ENCODE data around the gene WDR53.
"Not testable (repeated sequence)": the region's sequence is repeated elsewhere in the genome, so short reads cannot be mapped to it uniquely, and the experiment has no call there.

WDR53 gene

DNA sequence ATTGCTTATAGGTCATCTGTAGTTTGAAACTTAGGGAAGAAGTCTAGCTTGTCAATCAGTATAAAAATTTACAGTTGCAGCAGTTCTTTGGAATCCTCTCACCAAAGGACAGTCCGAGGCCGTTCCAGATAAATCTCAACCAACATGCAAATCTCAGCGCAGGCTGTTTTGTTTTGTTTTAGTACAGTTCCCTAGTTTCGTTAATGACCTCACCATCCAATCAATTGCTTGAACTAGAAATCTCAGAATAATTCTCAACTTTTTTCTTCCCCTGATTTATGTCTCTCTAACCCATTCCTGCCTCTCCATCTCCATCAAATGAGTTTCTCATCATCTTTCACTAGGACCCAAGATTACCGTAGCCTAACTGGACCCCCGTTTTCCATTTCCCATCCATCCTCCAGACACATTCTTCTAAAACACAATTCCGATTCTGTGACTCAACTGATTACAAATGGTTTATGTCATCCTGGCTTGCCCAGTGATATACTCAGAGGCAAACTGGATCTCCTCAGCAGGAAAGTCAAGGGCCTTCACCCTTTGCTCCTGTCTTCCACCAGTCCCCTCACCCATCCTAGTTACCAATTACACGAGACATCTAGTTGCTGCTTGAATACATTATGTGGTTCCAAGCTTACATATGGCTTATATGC is 54.5 kb downstream of the WDR53 start:
- no peak for DNase-seq (ENCODE audit: extremely low read depth, insufficient read length)
- TF ChIP-seq CTCF (IDR thresholded peaks at IDR 0.05; ENCODE audit: insufficient read depth, low read length, poor library complexity, severe bottlenecking): no peak
- Histone ChIP-seq H3K27me3 (replicated peaks; ENCODE audit: control insufficient read depth, insufficient read depth, low read length) (no peaks in the 10 kb centered on the region), H3K4me3 (replicated peaks; ENCODE audit: low read depth, low read length) (no peak overlapping the region), H3K36me3 (ENCODE audit: control insufficient read depth, insufficient read depth, low read length) (no peaks in the 10 kb centered on the region)

DNA sequence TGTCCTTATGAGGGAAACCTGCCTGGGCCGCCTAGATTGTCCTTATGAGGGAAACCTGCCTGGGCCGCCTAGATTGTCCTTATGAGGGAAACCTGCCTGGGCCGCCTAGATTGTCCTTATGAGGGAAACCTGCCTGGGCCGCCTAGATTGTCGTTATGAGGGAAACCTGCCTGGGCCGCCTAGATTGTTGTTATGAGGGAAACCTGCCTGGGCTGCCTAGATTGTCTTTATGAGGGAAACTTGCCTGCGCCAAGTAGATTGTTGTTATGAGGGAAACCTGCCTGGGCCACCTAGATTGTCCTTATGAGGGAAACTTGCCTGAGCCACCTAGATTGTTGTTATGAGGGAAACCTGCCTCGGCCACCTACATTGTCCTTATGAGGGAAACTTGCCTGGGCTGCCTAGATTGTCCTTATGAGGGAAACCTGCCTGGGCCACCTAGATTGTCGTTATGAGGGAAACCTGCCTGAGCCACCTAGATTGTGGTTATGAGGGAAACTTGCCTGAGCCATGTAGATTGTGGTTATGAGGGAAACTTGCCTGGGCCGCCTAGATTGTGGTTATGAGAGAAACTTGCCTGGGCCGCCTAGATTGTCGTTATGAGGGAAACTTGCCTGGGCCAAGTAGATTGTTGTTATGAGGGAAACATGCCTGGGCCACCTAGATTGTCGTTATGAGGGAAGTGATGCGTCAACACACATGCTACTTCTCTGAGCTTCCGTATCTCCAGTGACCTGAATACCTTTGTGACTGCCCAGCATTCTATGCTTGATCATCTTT is 56.5 kb downstream of the WDR53 start:
- not testable (repeated sequence) for H3K27me3 ChIP-seq (replicated peaks; ENCODE audit: control insufficient read depth, insufficient read depth, low read length); H3K4me3 ChIP-seq (replicated peaks; ENCODE audit: low read depth, low read length); DNase-seq (ENCODE audit: extremely low read depth, insufficient read length); H3K36me3 ChIP-seq (ENCODE audit: control insufficient read depth, insufficient read depth, low read length)

DNA sequence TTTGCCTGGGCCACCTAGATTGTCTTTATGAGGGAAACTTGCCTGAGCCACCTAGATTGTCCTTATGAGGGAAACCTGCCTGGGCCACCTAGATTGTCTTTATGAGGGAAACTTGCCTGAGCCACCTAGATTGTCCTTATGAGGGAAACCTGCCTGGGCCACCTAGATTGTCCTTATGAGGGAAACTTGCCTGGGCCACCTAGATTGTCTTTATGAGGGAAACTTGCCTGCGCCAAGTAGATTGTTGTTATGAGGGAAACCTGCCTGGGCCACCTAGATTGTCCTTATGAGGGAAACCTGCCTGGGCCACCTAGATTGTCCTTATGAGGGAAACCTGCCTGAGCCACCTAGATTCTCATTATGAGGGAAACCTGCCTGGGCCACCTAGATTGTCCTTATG is 57.2 kb downstream of the WDR53 start:
- not testable (repeated sequence) for H3K36me3 ChIP-seq (ENCODE audit: control insufficient read depth, insufficient read depth, low read length); H3K4me3 ChIP-seq (replicated peaks; ENCODE audit: low read depth, low read length); DNase-seq (ENCODE audit: extremely low read depth, insufficient read length); H3K27me3 ChIP-seq (replicated peaks; ENCODE audit: control insufficient read depth, insufficient read depth, low read length)

GRCh38 chr3:196506687-196507086 is 61.7 kb downstream of the WDR53 start:
- H3K36me3 ChIP-seq (ENCODE audit: control insufficient read depth, insufficient read depth, low read length): no peaks in the 10 kb centered on the region
- no peak for DNase-seq (ENCODE audit: extremely low read depth, insufficient read length)
- H3K27me3 ChIP-seq (replicated peaks; ENCODE audit: control insufficient read depth, insufficient read depth, low read length): no peaks in the 10 kb centered on the region
- H3K4me3 ChIP-seq (replicated peaks; ENCODE audit: low read depth, low read length): no peak overlapping the region
- TF ChIP-seq CTCF (IDR thresholded peaks at IDR 0.05; ENCODE audit: insufficient read depth, low read length, poor library complexity, severe bottlenecking): no peak

DNA sequence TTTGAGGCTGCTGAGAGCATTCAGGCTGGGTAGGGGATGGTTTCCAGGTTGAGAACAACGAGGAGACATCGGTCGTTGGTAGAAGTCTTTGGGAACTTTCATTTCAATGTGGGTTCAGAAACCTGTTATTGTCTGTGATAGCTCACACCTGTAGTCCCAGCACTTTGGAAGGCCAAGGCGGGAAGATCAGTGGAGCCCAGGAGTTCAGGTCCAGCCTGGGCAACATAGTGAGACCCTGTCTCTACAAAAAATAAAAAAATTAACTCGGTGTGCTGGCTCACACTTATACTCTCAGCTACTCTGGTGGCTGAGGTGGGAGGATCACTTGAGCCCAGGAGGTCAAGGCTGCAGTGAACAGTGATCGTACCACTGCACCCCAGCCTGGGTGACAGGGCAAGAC is 63.8 kb downstream of the WDR53 start:
- Histone ChIP-seq H3K36me3 (ENCODE audit: control insufficient read depth, insufficient read depth, low read length) (no peaks in the 10 kb centered on the region), H3K27me3 (replicated peaks; ENCODE audit: control insufficient read depth, insufficient read depth, low read length) (no peaks in the 10 kb centered on the region), H3K4me3 (replicated peaks; ENCODE audit: low read depth, low read length) (no peak overlapping the region)
- no peak for DNase-seq (ENCODE audit: extremely low read depth, insufficient read length)
- no peak for TF ChIP-seq CTCF (IDR thresholded peaks at IDR 0.05; ENCODE audit: insufficient read depth, low read length, poor library complexity, severe bottlenecking)

All from GM06990 (cell line).